Adipose tissue (tissue), 3 donors: ENCODE measurements around the gene RDH11. TPM values are rescaled to one million over a fixed set of nuclear protein-coding genes. Genes with fewer than 3 reads are reported as not detected.

Source experiments
- polyA plus RNA-seq, 3 donors: library from polyadenylated mRNA; stranded (reverse); fragments of 200-250 nt; gene quantifications; one replicate each; pipeline ENCODE4 v1.2.3, GENCODE V29; 2013
- donor health status: healthy with polysubstance abuse.
- donor health status: Bipolar disorder and iron deficiency.
- donor health status: healthy.

RDH11 gene
- polyA plus RNA-seq, 3 donors = 15.2 to 21.6 (median 17.3) TPM

Other genes with a start within 250 kb of the RDH11 start
- 1 to 10 TPM; 1.3 to 2.2 (median 1.5) TPM for gene TMEM229B, start 207.0 kb downstream of the RDH11 start, polyA plus RNA-seq
- 10 to 100 TPM in 1 of 3 donors, 1 to 10 TPM in 2; 2.2 to 12.5 (median 6.3) TPM for gene PLEKHH1, start 162.5 kb downstream of the RDH11 start, polyA plus RNA-seq
- gene PIGH, start 95.5 kb downstream of the RDH11 start, polyA plus RNA-seq = 10 to 100 TPM; 12.5 to 26.8 (median 18.0) TPM
- gene ARG2, start 75.8 kb downstream of the RDH11 start, polyA plus RNA-seq = 1 to 10 TPM; 2.7 to 5.7 (median 4.3) TPM
- 100 to 1,000 TPM in 2 of 3 donors, 10 to 100 TPM in 1; 41.8 to 166 (median 135) TPM for gene VTI1B, start 21.1 kb downstream of the RDH11 start, polyA plus RNA-seq
- 1 to 10 TPM in 2 of 3 donors, under 1 TPM in 1; 0.22 to 1.3 (median 1.2) TPM for gene RDH12, start 6.1 kb upstream of the RDH11 start, polyA plus RNA-seq
- 1 to 10 TPM; 2.6 to 5.3 (median 5.1) TPM for gene ZFYVE26, start 120.8 kb upstream of the RDH11 start, polyA plus RNA-seq
- 1 to 10 TPM; 2.4 to 4.9 (median 3.3) TPM for gene RAD51B, start 124.0 kb upstream of the RDH11 start, polyA plus RNA-seq